Measurements from ENCODE around the gene CAP2.

Gene CAP2

GRCh38 chr6:17442196-17442595 is 48.8 kb downstream of the CAP2 start:
- no peak for TF ChIP-seq CTCF (IDR thresholded peaks at IDR 0.05; ENCODE audit: extremely low read depth, insufficient read depth, missing control alignments)
- in situ Hi-C loops (cut with MboI; ENCODE audit: low pct_unique_long_range_greater_than_20kb, low sequenced_read_pairs, unreplicated experiment) = no loop called here
- DNase-seq (ENCODE audit: low spot score) = no peak

- DNase-seq (ENCODE audit: low spot score) = no peak
- in situ Hi-C loops (cut with MboI; ENCODE audit: low pct_unique_long_range_greater_than_20kb, low sequenced_read_pairs, unreplicated experiment) = no loop called here
- no peak for TF ChIP-seq CTCF (IDR thresholded peaks at IDR 0.05; ENCODE audit: extremely low read depth, insufficient read depth, missing control alignments)
These were observed 53.3 kb downstream of the CAP2 start for GRCh38 chr6:17446713-17447112.

GRCh38 chr6:17448165-17448564 is 54.8 kb downstream of the CAP2 start:
- in situ Hi-C loops (cut with MboI; ENCODE audit: low pct_unique_long_range_greater_than_20kb, low sequenced_read_pairs, unreplicated experiment) = no loop called here
- DNase-seq (ENCODE audit: low spot score) = no peak
- no peak for TF ChIP-seq CTCF (IDR thresholded peaks at IDR 0.05; ENCODE audit: extremely low read depth, insufficient read depth, missing control alignments)

GRCh38 chr6:17450397-17450796 is 57.0 kb downstream of the CAP2 start:
- TF ChIP-seq CTCF (IDR thresholded peaks at IDR 0.05; ENCODE audit: extremely low read depth, insufficient read depth, missing control alignments) = no peak
- in situ Hi-C loops (cut with MboI; ENCODE audit: low pct_unique_long_range_greater_than_20kb, low sequenced_read_pairs, unreplicated experiment) = no loop called here
- DNase-seq (ENCODE audit: low spot score) = no peak

GRCh38 chr6:17450832-17451231 is 57.4 kb downstream of the CAP2 start:
- TF ChIP-seq CTCF (IDR thresholded peaks at IDR 0.05; ENCODE audit: extremely low read depth, insufficient read depth, missing control alignments) = no peak
- in situ Hi-C loops (cut with MboI; ENCODE audit: low pct_unique_long_range_greater_than_20kb, low sequenced_read_pairs, unreplicated experiment) = no loop called here
- no peak for DNase-seq (ENCODE audit: low spot score)

- TF ChIP-seq CTCF (IDR thresholded peaks at IDR 0.05; ENCODE audit: extremely low read depth, insufficient read depth, missing control alignments) = no peak
- DNase-seq (ENCODE audit: low spot score) = no peak
- in situ Hi-C loops (cut with MboI; ENCODE audit: low pct_unique_long_range_greater_than_20kb, low sequenced_read_pairs, unreplicated experiment) = no loop called here
These were observed 58.7 kb downstream of the CAP2 start for GRCh38 chr6:17452096-17452495.

All from GM13977 (cell line).